Stomach (tissue), 9 donors: ENCODE measurements around the gene TOX4. TPM values are rescaled to one million over a fixed set of nuclear protein-coding genes. Genes with fewer than 3 reads are reported as not detected.

Source experiments
- DNase-seq, 2 donors: peaks; one replicate each; pipeline versions ENCODE4 v3.0.0 to v3.0.0-alpha.2; 2013 to 2019
- H3K27ac ChIP-seq, 5 donors: fragments of 200-600 bp in 4 of 5; sonication (generic) in 4 of 5; one replicate each; pipeline ENCODE4 v1.5.1; 2013 to 2019; ENCODE audit warnings: mild to moderate bottlenecking in 1 of 5, moderate library complexity in 1 of 5
- H3K27me3 ChIP-seq, 3 donors: fragments of 200-600 bp; sonication (generic); one replicate each; pipeline ENCODE4 v1.5.1; 2017 to 2019; ENCODE audit warnings: mixed run types in 1 of 3
- H3K36me3 ChIP-seq, 4 donors: fragments of 200-600 bp; sonication (generic); 1 replicate in 3 of 4; 2 replicates in 1 of 4; pipeline ENCODE4 v1.5.1; 2016 to 2019
- H3K4me1 ChIP-seq, 4 donors: fragments of 200-600 bp; sonication (generic); one replicate each; pipeline ENCODE4 v1.5.1; 2016 to 2019
- H3K4me3 ChIP-seq, 4 donors: fragments of 200-600 bp; sonication (generic) in 3 of 4; one replicate each; pipeline ENCODE4 v1.5.1; 2016 to 2019; ENCODE audit warnings: mild to moderate bottlenecking in 1 of 4
- H3K9me3 ChIP-seq, 4 donors: fragments of 200-600 bp; sonication (generic); one replicate each; pipeline ENCODE4 v1.5.1; 2016 to 2019
- EP300 ChIP-seq: sonication (generic); formaldehyde crosslinking; IDR thresholded peaks from one replicate; pipeline ENCODE4 v1.6.1; 2017; ENCODE audit warnings: antibody characterized with exemption
- POLR2A ChIP-seq, 4 donors: fragments of 450-650 bp; IDR thresholded peaks; one replicate each; pipeline ENCODE4 v1.6.1; 2016; ENCODE audit warnings: antibody characterized with exemption in 4 of 4, control low read depth in 2 of 4, mild to moderate bottlenecking in 1 of 4, moderate library complexity in 1 of 4
- POLR2AphosphoS5 ChIP-seq, 3 donors: sonication (generic); formaldehyde crosslinking; IDR thresholded peaks; one replicate each; pipeline ENCODE4 v1.6.1; 2016; ENCODE audit warnings: antibody characterized with exemption in 3 of 3
- WGBS, 5 donors: extraction: QIAGEN DNeasy Blood & Tissue Kit in 3 of 5; methylation state at CpG; one replicate each; pipeline versions ENCODE4 v1.1.5 to v1.1.7; 2013 to 2018; 5-methylcytosine and 5-hydroxymethylcytosine counted together
- intact Hi-C: fragments of 100-400 bp; cut with DNase I; formaldehyde crosslinking; loops from one replicate; pipeline ENCODE4 v1.15.1; 2023; ENCODE audit warnings: low total_unique reads
- polyA plus RNA-seq, 3 donors: library from polyadenylated mRNA; stranded (reverse); fragments of 200-250 nt; gene quantifications; one replicate each; pipeline ENCODE4 v1.2.3, GENCODE V29; 2013
- total RNA-seq, 5 donors: library from RNA; depleted of rRNA; stranded (reverse); fragments of >200 nt; gene quantifications; one replicate each; pipeline versions ENCODE4 v1.1.0 to v1.2.3, GENCODE V29; 2014 to 2016
- TF ChIP-seq, protein P1 (sequence below), 7 experiments: fragments of 450-650 bp in 4 of 7; fragments of 200-600 bp in 3 of 7; sonication (generic) in 3 of 7; IDR thresholded peaks; one replicate each; pipeline ENCODE4 v1.5.1; 2016 to 2019; ENCODE audit warnings: antibody characterized with exemption in 7 of 7, control low read depth in 2 of 7, mild to moderate bottlenecking in 1 of 7
- donor health status: healthy with polysubstance abuse.
- donor health status: Bipolar disorder and iron deficiency.
- donor health status: healthy.

Gene TOX4
- total and polyA plus RNA-seq, 8 donors = 8.4 to 102 (median 30.2) TPM

DNA sequence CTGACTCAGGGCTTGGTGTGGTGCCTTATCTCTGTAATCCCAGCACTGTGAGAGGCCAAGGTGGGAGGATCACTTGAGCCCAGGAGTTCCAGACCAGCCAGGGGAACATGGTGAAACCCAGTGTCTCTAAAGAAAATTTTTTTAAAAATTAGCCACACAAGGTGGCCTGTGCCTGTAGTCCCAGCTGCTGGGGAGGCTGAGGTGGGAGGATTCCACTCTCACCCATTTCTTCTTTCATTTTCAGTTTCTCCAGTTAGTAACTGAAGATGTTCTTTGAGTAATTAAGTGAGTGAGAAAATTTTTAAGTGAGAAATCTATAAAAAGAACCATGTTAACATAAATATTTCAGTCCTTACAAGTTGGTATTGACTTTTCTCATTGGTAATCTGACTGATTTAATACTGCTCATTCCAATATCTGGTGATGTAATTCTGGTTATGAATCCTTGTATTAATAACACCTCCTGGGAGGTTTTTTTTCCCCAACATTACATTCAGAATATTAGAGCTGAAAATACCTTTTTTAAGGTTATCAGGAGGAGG is 28.1 kb downstream of the TOX4 start:
- no peak for DNase-seq
- Histone ChIP-seq H3K4me3 (no peak overlapping the region), H3K27ac (no peak overlapping the region), H3K27me3 (no peaks in the 10 kb centered on the region), H3K36me3 (peaks cover 28 to 61% (median 55%) of the 10 kb centered on the region in 4 donors), H3K4me1 (peaks cover 11 to 41% (median 26%) of the 10 kb centered on the region in 4 donors), H3K9me3 (no peaks in the 10 kb centered on the region)
- TF ChIP-seq POLR2AphosphoS5 (IDR thresholded peaks at IDR 0.05) = no peak
- TF ChIP-seq EP300 = no peak
- TF ChIP-seq POLR2A (IDR thresholded peaks at IDR 0.05) = no peak
- TF ChIP-seq, protein P1, sequence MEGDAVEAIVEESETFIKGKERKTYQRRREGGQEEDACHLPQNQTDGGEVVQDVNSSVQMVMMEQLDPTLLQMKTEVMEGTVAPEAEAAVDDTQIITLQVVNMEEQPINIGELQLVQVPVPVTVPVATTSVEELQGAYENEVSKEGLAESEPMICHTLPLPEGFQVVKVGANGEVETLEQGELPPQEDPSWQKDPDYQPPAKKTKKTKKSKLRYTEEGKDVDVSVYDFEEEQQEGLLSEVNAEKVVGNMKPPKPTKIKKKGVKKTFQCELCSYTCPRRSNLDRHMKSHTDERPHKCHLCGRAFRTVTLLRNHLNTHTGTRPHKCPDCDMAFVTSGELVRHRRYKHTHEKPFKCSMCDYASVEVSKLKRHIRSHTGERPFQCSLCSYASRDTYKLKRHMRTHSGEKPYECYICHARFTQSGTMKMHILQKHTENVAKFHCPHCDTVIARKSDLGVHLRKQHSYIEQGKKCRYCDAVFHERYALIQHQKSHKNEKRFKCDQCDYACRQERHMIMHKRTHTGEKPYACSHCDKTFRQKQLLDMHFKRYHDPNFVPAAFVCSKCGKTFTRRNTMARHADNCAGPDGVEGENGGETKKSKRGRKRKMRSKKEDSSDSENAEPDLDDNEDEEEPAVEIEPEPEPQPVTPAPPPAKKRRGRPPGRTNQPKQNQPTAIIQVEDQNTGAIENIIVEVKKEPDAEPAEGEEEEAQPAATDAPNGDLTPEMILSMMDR (IDR thresholded peaks at IDR 0.05) = no peak
- intact Hi-C loops = no loop called here

DNA sequence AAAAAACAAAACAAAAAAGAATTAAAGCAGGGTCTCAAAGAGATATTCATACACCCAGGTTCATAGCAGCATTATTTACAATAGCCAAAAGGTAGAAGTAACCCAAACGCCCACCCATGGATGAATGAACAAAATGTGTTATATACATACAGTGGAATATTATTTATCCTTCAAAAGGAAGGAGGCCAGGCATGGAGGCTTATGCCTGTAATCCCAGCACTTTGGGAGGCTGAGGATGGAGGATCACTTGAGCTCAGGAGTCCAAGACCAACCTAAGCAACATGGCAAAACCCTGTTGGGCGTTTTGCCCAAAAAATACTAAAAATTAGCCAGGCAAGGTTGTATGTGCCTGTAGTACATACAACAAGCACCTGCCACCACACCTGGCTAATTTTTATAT is 29.6 kb downstream of the TOX4 start:
- no peak overlapping the region for H3K27ac ChIP-seq

GRCh38 chr14:21509432-21510143 is 32.6 kb downstream of the TOX4 start:
- 69 to 80% (median 75%) methylated on average over 6 of the region's 6 CpGs for WGBS, 5 donors
- H3K4me3 ChIP-seq = peak overlapping the region; percentile 88 to 90 (median 88)
- no peak for DNase-seq
- TF ChIP-seq, protein P1 (IDR thresholded peaks at IDR 0.05) = no peak
- TF ChIP-seq EP300 (no peak), POLR2A (IDR thresholded peaks at IDR 0.05) (no peak), POLR2AphosphoS5 (IDR thresholded peaks at IDR 0.05) (no peak)
- H3K27me3 ChIP-seq = no peaks in the 10 kb centered on the region
- no peak overlapping the region for H3K27ac ChIP-seq
- intact Hi-C loops = no loop called here
- H3K36me3 ChIP-seq = peaks cover 4 to 21% (median 18%) of the 10 kb centered on the region in 4 donors
- peaks cover 12 to 53% (median 34%) of the 10 kb centered on the region in 4 donors for H3K4me1 ChIP-seq
- no peaks in the 10 kb centered on the region for H3K9me3 ChIP-seq

More for the DNA sequence above, 29.6 kb downstream of the TOX4 start:
- Histone ChIP-seq H3K36me3 (peaks cover 14 to 47% (median 41%) of the 10 kb centered on the region in 4 donors), H3K4me3 (no peak overlapping the region), H3K27me3 (no peaks in the 10 kb centered on the region), H3K9me3 (no peaks in the 10 kb centered on the region), H3K4me1 (peaks cover 12 to 48% (median 33%) of the 10 kb centered on the region in 4 donors)
- DNase-seq = no peak
- TF ChIP-seq POLR2A (IDR thresholded peaks at IDR 0.05) = no peak
- TF ChIP-seq, protein P1 (IDR thresholded peaks at IDR 0.05) = no peak
- TF ChIP-seq POLR2AphosphoS5 (IDR thresholded peaks at IDR 0.05) = no peak
- TF ChIP-seq EP300 = no peak
- 89 to 96% (median 95%) methylated on average over 2 of the region's 2 CpGs for WGBS, 5 donors
- intact Hi-C loops = no loop called here

- intact Hi-C loops = no loop called here
- 0% methylated on average over 35 to 53 of the region's 53 CpGs for WGBS, 5 donors
- no peak for TF ChIP-seq EP300
- peak; percentile 31 to 94 (median 76) for TF ChIP-seq POLR2AphosphoS5 (IDR thresholded peaks at IDR 0.05)
- TF ChIP-seq, protein P1 (IDR thresholded peaks at IDR 0.05) = no peak
These were observed 34.0 kb downstream of the TOX4 start, which contains the start of gene METTL3 for GRCh38 chr14:21510735-21511657. TSS of gene METTL3 (minus strand) at chr14:21511340. CDS start at chr14:21511223, 117 bp downstream.

More at GRCh38 chr14:21510735-21511657, 34.0 kb downstream of the TOX4 start, which contains the start of gene METTL3:
- H3K4me3 ChIP-seq = peak within 1 kb of the TSS; percentile 88 to 90 (median 88)
- H3K9me3 ChIP-seq = no peaks in the 10 kb centered on the region
- H3K4me1 ChIP-seq = peaks cover 12 to 39% (median 28%) of the 10 kb centered on the region in 4 donors
- no peaks in the 10 kb centered on the region for H3K27me3 ChIP-seq
- H3K36me3 ChIP-seq = peaks cover 4 to 21% (median 18%) of the 10 kb centered on the region in 4 donors
- peak within 1 kb of the TSS; percentile 77 to 91 (median 89) for H3K27ac ChIP-seq
- peak; percentile 98 to 99 for DNase-seq
